Measurements from ENCODE around the gene AKR7A3.
"Not testable (repeated sequence)": the region's sequence is repeated elsewhere in the genome, so short reads cannot be mapped to it uniquely, and the experiment has no call there.

Gene AKR7A3

GRCh38 chr1:19317126-19317910, 28.7 kb upstream of the AKR7A3 start:
- DNase-seq = no peak

- peak; percentile 21 to 73 for DNase-seq
These were observed 27.0 kb upstream of the AKR7A3 start for GRCh38 chr1:19315378-19316198.

- DNase-seq = no peak
These were observed 25.7 kb upstream of the AKR7A3 start for GRCh38 chr1:19313961-19314882.

GRCh38 chr1:19313636-19313959, 25.0 kb upstream of the AKR7A3 start:
- no peak for DNase-seq

- DNase-seq = peak in 1 of 2 donors; percentile 54
These were observed 24.4 kb upstream of the AKR7A3 start for GRCh38 chr1:19312782-19313635.

- peak; percentile 91 to 98 for DNase-seq
These were observed 23.6 kb upstream of the AKR7A3 start, which contains the start of the genes AKR7A2 and SLC66A1 for GRCh38 chr1:19311931-19312781. Gene AKR7A2, minus strand, starts transcription at chr1:19312144. Its CDS starts 20 bp downstream, at chr1:19312124. Gene SLC66A1, plus strand, starts transcription at chr1:19312326. Its CDS starts 5,352 bp downstream, at chr1:19317678.

GRCh38 chr1:19311503-19311930, 22.9 kb upstream of the AKR7A3 start:
- no peak for DNase-seq

GRCh38 chr1:19310720-19311502, 22.3 kb upstream of the AKR7A3 start:
- no peak for DNase-seq

- DNase-seq = no peak
These were observed 21.5 kb upstream of the AKR7A3 start for GRCh38 chr1:19310061-19310460.

- no peak for DNase-seq
These were observed 20.7 kb upstream of the AKR7A3 start for GRCh38 chr1:19309123-19309813.

GRCh38 chr1:19308509-19308907, 19.9 kb upstream of the AKR7A3 start:
- no peak for DNase-seq

- DNase-seq = no peak
These were observed 19.4 kb upstream of the AKR7A3 start for GRCh38 chr1:19307794-19308508.

GRCh38 chr1:19306941-19307340, 18.4 kb upstream of the AKR7A3 start:
- no peak for DNase-seq

- DNase-seq = no peak
These were observed 17.3 kb upstream of the AKR7A3 start for GRCh38 chr1:19305880-19306279.

- DNase-seq = not testable (repeated sequence)
These were observed 15.5 kb upstream of the AKR7A3 start for GRCh38 chr1:19304081-19304480.

- no peak for DNase-seq
These were observed 11.6 kb upstream of the AKR7A3 start for GRCh38 chr1:19300211-19300610.

- no peak for DNase-seq
These were observed 6.1 kb upstream of the AKR7A3 start for GRCh38 chr1:19294638-19295037.

- no peak for DNase-seq
These were observed 674 bp upstream of the AKR7A3 start for GRCh38 chr1:19289244-19289643.
